Endodermal cell (in vitro differentiated cells): ENCODE measurements around the gene ANKS1B. TPM values are rescaled to one million over a fixed set of nuclear protein-coding genes. Genes with fewer than 3 reads are reported as not detected.

Experiments used
- DNase-seq: peaks from one replicate; pipeline ENCODE4 v3.0.0-alpha.2; 2017
- H3K27ac ChIP-seq: 2 replicates; pipeline ENCODE4 v1.5.1; 2013; ENCODE audit warnings: mild to moderate bottlenecking, low read depth, low read length, moderate library complexity
- H3K27me3 ChIP-seq: 2 replicates; pipeline ENCODE4 v1.6.1; 2013; ENCODE audit warnings: mild to moderate bottlenecking, low read length, moderate library complexity; ENCODE audit not compliant: insufficient read depth, control insufficient read depth, poor library complexity, severe bottlenecking
- H3K36me3 ChIP-seq: 2 replicates; pipeline ENCODE4 v1.7.0; 2013; ENCODE audit warnings: mild to moderate bottlenecking, low read length, moderate library complexity; ENCODE audit not compliant: control insufficient read depth, insufficient read depth
- H3K4me1 ChIP-seq: one replicate; pipeline ENCODE4 v1.7.0; 2013; ENCODE audit warnings: low read length; ENCODE audit not compliant: control insufficient read depth, insufficient read depth
- H3K4me3 ChIP-seq: 2 replicates; pipeline ENCODE4 v1.5.1; 2013; ENCODE audit warnings: mild to moderate bottlenecking, low read length, moderate library complexity
- H3K9ac ChIP-seq: 2 replicates; pipeline ENCODE4 v1.6.1; 2013; ENCODE audit warnings: mild to moderate bottlenecking, low read length, moderate library complexity; ENCODE audit not compliant: poor library complexity, severe bottlenecking; ENCODE audit errors: extremely low read depth
- H3K9me3 ChIP-seq: 2 replicates; pipeline ENCODE4 v1.6.1; 2013; ENCODE audit warnings: mild to moderate bottlenecking, low read length, moderate library complexity; ENCODE audit not compliant: control insufficient read depth
- H3K27ac Mint-ChIP-seq: 2 replicates; pipeline ENCODE4 v1.8.0; 2020; ENCODE audit warnings: mixed read lengths
- H3K27me3 Mint-ChIP-seq: 2 replicates; pipeline ENCODE4 v1.8.0; 2021; ENCODE audit warnings: mild to moderate bottlenecking, mixed read lengths; ENCODE audit not compliant: insufficient read depth
- H3K36me3 Mint-ChIP-seq: 2 replicates; pipeline ENCODE4 v1.8.0; 2020; ENCODE audit warnings: low read depth, mixed read lengths
- H3K4me1 Mint-ChIP-seq: 2 replicates; pipeline ENCODE4 v1.8.0; 2020; ENCODE audit warnings: mixed read lengths
- H3K4me3 Mint-ChIP-seq: 2 replicates; pipeline ENCODE4 v1.8.0; 2020; ENCODE audit warnings: mild to moderate bottlenecking, moderate library complexity, mixed read lengths
- H3K9me3 Mint-ChIP-seq: 2 replicates; pipeline ENCODE4 v1.8.0; 2020; ENCODE audit warnings: mild to moderate bottlenecking, mixed read lengths
- WGBS, 2 experiments: methylation state at CpG; one replicate each; pipeline versions ENCODE4 v1.1.5 to v1.1.7; 2013; ENCODE audit warnings: missing lambda C conversion rate in 2 of 2, mixed read lengths in 1 of 2; ENCODE audit not compliant: insufficient coverage in 1 of 2, insufficient read length in 1 of 2; 5-methylcytosine and 5-hydroxymethylcytosine counted together
- total RNA-seq, 2 donors: library from RNA; stranded (reverse); fragmentation: NEBNext Ultra II Directional in 1 of 2; extraction: Animal tissue kit (Norgen Biotek cat#: 25700) in 1 of 2; gene quantifications; 2 replicates in 1 of 2; 3 replicates in 1 of 2; pipeline ENCODE4 v1.2.1, GENCODE V29; 2021
- TF ChIP-seq, protein P1 (sequence below): fragments of 200-600 bp; sonication (generic); conservative IDR thresholded peaks from 2 replicates; pipeline ENCODE4 v1.5.0; 2021; ENCODE audit warnings: antibody characterized with exemption, mild to moderate bottlenecking

ANKS1B gene
- total RNA-seq, 2 donors from 2014 or later = 28.5 to 65.8 TPM

GRCh38 chr12:99383258-99383657, 601.5 kb downstream of the ANKS1B start:
- no peaks in the 10 kb centered on the region for H3K4me1 Mint-ChIP-seq
- TF ChIP-seq, protein P1, sequence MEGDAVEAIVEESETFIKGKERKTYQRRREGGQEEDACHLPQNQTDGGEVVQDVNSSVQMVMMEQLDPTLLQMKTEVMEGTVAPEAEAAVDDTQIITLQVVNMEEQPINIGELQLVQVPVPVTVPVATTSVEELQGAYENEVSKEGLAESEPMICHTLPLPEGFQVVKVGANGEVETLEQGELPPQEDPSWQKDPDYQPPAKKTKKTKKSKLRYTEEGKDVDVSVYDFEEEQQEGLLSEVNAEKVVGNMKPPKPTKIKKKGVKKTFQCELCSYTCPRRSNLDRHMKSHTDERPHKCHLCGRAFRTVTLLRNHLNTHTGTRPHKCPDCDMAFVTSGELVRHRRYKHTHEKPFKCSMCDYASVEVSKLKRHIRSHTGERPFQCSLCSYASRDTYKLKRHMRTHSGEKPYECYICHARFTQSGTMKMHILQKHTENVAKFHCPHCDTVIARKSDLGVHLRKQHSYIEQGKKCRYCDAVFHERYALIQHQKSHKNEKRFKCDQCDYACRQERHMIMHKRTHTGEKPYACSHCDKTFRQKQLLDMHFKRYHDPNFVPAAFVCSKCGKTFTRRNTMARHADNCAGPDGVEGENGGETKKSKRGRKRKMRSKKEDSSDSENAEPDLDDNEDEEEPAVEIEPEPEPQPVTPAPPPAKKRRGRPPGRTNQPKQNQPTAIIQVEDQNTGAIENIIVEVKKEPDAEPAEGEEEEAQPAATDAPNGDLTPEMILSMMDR = no peak
- Histone ChIP-seq H3K27ac (no peak overlapping the region), H3K4me1 (no peaks in the 10 kb centered on the region), H3K4me3 (no peak overlapping the region), H3K36me3 (no peaks in the 10 kb centered on the region), H3K27me3 (no peaks in the 10 kb centered on the region), H3K9ac (no peak overlapping the region), H3K9me3 (no peaks in the 10 kb centered on the region)
- H3K36me3 Mint-ChIP-seq = no peaks in the 10 kb centered on the region
- no peak overlapping the region for H3K27ac Mint-ChIP-seq
- no peaks in the 10 kb centered on the region for H3K27me3 Mint-ChIP-seq
- no peaks in the 10 kb centered on the region for H3K9me3 Mint-ChIP-seq
- no peak for DNase-seq
- no peak overlapping the region for H3K4me3 Mint-ChIP-seq
- 95 to 98% methylated on average over 4 of the region's 4 CpGs for WGBS, 2 experiments

GRCh38 chr12:99381992-99382391, 602.7 kb downstream of the ANKS1B start:
- no peak overlapping the region for H3K4me3 ChIP-seq
- Mint-ChIP-seq H3K27me3 (no peaks in the 10 kb centered on the region), H3K4me1 (no peaks in the 10 kb centered on the region), H3K36me3 (no peaks in the 10 kb centered on the region), H3K9me3 (no peaks in the 10 kb centered on the region), H3K27ac (no peak overlapping the region), H3K4me3 (no peak overlapping the region)
- WGBS, 2 experiments = 71 to 85% methylated on average over 1 to 2 of the region's 2 CpGs
- no peaks in the 10 kb centered on the region for H3K36me3 ChIP-seq
- no peaks in the 10 kb centered on the region for H3K27me3 ChIP-seq
- DNase-seq = no peak
- no peaks in the 10 kb centered on the region for H3K4me1 ChIP-seq
- TF ChIP-seq, protein P1 = no peak
- no peak overlapping the region for H3K9ac ChIP-seq
- no peak overlapping the region for H3K27ac ChIP-seq
- H3K9me3 ChIP-seq = no peaks in the 10 kb centered on the region

GRCh38 chr12:99380701-99381100, 604.0 kb downstream of the ANKS1B start:
- H3K4me1 Mint-ChIP-seq = no peaks in the 10 kb centered on the region
- Histone ChIP-seq H3K4me3 (no peak overlapping the region), H3K27me3 (no peaks in the 10 kb centered on the region), H3K9ac (no peak overlapping the region), H3K4me1 (no peaks in the 10 kb centered on the region), H3K36me3 (no peaks in the 10 kb centered on the region), H3K27ac (no peak overlapping the region), H3K9me3 (no peaks in the 10 kb centered on the region)
- WGBS, 2 experiments = 85% methylated on average over 1 of the region's 1 CpG; no CpG with 5 or more reads in 1 of the 2 experiments
- H3K4me3 Mint-ChIP-seq = no peak overlapping the region
- H3K36me3 Mint-ChIP-seq = no peaks in the 10 kb centered on the region
- no peaks in the 10 kb centered on the region for H3K27me3 Mint-ChIP-seq
- H3K27ac Mint-ChIP-seq = no peak overlapping the region
- DNase-seq = no peak
- no peaks in the 10 kb centered on the region for H3K9me3 Mint-ChIP-seq
- TF ChIP-seq, protein P1 = no peak
